Endothelial cell of umbilical vein (primary cell): ENCODE measurements around the gene CAMK2N2.

Source experiments
- EZH2 ChIP-seq: IDR thresholded peaks from 2 replicates; pipeline ENCODE4 v1.6.1; 2012; ENCODE audit warnings: borderline replicate concordance, low read depth, mild to moderate bottlenecking, moderate library complexity, low read length, inconsistent platforms; ENCODE audit not compliant: severe bottlenecking
- POLR2A ChIP-seq: IDR thresholded peaks from 2 replicates; pipeline ENCODE4 v1.6.1; 2012; ENCODE audit warnings: low read depth, mild to moderate bottlenecking, control low read depth, low read length
- TF ChIP-seq, protein P1 (sequence below), 2 donors: IDR thresholded peaks; 1 replicate in 1 of 2; 2 replicates in 1 of 2; pipeline ENCODE4 v1.5.1; 2011; ENCODE audit warnings: low read length in 2 of 2, mild to moderate bottlenecking in 2 of 2, moderate library complexity in 2 of 2, control low read depth in 1 of 2, inconsistent platforms in 1 of 2, low read depth in 1 of 2; ENCODE audit not compliant: insufficient read depth in 1 of 2; ENCODE audit errors: extremely low read depth in 1 of 2
- TF ChIP-seq, protein P2 (sequence below): IDR thresholded peaks from 2 replicates; pipeline ENCODE4 v1.6.1; 2011; ENCODE audit not compliant: insufficient read depth, insufficient read length

DNA sequence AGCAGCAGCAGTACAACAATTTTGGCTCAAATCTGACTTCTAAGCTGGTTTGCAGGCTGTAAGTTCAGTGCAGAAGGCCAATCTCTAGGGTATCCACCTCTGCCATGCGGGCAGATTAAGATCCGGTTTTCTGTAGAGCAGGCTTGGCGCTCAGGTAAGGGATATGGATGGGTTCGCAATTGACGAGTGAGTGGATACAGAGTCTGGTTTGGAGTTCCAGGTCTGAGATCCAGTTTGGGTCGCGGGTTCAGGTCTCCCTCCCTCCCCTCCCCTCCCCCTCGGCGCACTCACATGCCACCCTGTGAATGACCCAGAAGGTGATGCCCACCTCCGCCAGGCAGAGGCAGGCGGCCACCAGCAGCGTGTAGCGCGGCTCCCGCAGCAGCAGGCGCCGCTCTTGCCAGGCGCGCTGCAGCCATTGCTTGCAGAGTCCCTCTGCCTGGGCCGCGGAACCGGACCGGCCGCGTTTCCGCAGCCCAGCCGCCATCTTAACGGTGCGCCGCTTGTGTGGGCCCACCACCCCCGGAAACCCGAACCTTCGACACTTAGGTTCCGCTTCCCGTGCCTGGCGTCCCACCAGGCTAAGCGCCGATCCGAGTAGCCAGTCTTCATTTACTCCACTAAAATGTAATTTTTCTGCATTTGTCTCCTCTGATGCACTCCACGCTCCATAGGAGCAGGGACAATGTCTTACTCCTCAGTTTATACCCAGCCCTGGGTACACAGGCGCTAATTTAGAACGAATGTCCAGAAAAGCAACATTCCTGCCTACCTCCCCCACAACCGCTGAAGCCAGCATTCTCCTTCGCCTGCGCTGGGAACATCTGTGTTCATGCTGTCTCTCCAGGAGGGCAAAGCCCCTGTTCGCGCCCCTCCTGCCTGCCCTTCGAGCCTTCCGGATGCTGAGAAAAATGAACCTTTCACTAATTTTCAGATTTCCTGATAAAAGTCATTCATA, 12.6 kb downstream of the CAMK2N2 start, which contains the start of gene ALG3:
- TF ChIP-seq, protein P1, sequence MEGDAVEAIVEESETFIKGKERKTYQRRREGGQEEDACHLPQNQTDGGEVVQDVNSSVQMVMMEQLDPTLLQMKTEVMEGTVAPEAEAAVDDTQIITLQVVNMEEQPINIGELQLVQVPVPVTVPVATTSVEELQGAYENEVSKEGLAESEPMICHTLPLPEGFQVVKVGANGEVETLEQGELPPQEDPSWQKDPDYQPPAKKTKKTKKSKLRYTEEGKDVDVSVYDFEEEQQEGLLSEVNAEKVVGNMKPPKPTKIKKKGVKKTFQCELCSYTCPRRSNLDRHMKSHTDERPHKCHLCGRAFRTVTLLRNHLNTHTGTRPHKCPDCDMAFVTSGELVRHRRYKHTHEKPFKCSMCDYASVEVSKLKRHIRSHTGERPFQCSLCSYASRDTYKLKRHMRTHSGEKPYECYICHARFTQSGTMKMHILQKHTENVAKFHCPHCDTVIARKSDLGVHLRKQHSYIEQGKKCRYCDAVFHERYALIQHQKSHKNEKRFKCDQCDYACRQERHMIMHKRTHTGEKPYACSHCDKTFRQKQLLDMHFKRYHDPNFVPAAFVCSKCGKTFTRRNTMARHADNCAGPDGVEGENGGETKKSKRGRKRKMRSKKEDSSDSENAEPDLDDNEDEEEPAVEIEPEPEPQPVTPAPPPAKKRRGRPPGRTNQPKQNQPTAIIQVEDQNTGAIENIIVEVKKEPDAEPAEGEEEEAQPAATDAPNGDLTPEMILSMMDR (IDR thresholded peaks at IDR 0.05; ENCODE audit: extremely low read depth in 1 of 2, insufficient read depth in 1 of 2, low read depth in 1 of 2, low read length in 2 of 2): no peak
- no peak for TF ChIP-seq EZH2
- peak; percentile 92 for TF ChIP-seq POLR2A
- TF ChIP-seq, protein P2, sequence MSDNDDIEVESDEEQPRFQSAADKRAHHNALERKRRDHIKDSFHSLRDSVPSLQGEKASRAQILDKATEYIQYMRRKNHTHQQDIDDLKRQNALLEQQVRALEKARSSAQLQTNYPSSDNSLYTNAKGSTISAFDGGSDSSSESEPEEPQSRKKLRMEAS: peak; percentile 37
